ENCODE data around the gene CRIP3. TPM values are rescaled to one million over a fixed set of nuclear protein-coding genes. Genes with fewer than 3 reads are reported as not detected.

The CRIP3 gene
- total and polyA plus RNA-seq, 4 donors, result 1.1 to 9.5 (median 2.4) TPM

DNA sequence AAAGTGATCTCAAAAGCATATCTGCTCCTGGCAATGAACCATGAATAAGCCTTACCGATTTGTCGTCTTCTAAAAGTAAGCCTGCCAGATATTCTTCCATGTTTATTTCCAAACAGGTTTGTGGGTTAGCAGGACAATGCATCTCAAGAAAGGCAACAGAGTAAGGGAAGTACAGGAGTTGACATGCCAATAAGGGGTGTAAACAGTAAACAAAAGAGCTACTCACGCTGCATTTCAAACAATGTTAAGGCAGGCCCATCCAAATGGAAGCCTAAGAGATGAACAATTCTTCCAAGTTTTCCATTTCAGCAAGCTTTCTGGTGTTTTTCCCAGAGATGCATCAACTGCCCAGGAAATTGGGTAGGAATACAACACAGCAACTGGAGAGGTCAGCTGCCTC is 27.8 kb upstream of the CRIP3 start:
- WGBS, result 88% methylated on average over 3 of the region's 3 CpGs

GRCh38 chr6:43335469-43335868 is 26.8 kb upstream of the CRIP3 start:
- Histone ChIP-seq H3K4me3 (ENCODE audit: low read depth in 1 of 3, low read length in 3 of 3) (no peak overlapping the region), H3K36me3 (ENCODE audit: control insufficient read depth in 4 of 4, insufficient read depth in 3 of 4, low read depth in 1 of 4, low read length in 3 of 4) (peaks cover 7 to 26% (median 16%) of the 10 kb centered on the region in 4 donors), H3K27me3 (ENCODE audit: control insufficient read depth in 4 of 4, insufficient read depth in 4 of 4, low read length in 3 of 4) (no peaks in the 10 kb centered on the region), H3K9me3 (ENCODE audit: control insufficient read depth in 4 of 4, low read length in 3 of 4) (no peaks in the 10 kb centered on the region), H3K27ac (ENCODE audit: low read depth in 1 of 2, low read length in 2 of 2) (no peak overlapping the region), H3K4me1 (ENCODE audit: control insufficient read depth in 4 of 4, insufficient read depth in 4 of 4, low read length in 3 of 4) (peaks cover 0 to 2% (median 0%) of the 10 kb centered on the region in 4 donors), H3K9ac (ENCODE audit: low read depth in 1 of 2, low read length in 2 of 2) (no peak overlapping the region)
- TF ChIP-seq NR2F2 (IDR thresholded peaks at IDR 0.05) (no peak), FOXA1 (IDR thresholded peaks at IDR 0.05) (no peak)
- no peak for DNase-seq (ENCODE audit: low spot score)
- WGBS, result 79% methylated on average over 3 of the region's 3 CpGs

More for the DNA sequence above, 27.8 kb upstream of the CRIP3 start:
- no peak overlapping the region for H3K27ac ChIP-seq (ENCODE audit: low read depth in 1 of 2, low read length in 2 of 2)
- peaks cover 7 to 32% (median 23%) of the 10 kb centered on the region in 4 donors for H3K36me3 ChIP-seq (ENCODE audit: control insufficient read depth in 4 of 4, insufficient read depth in 3 of 4, low read depth in 1 of 4, low read length in 3 of 4)
- H3K27me3 ChIP-seq (ENCODE audit: control insufficient read depth in 4 of 4, insufficient read depth in 4 of 4, low read length in 3 of 4), result no peaks in the 10 kb centered on the region
- DNase-seq (ENCODE audit: low spot score), result no peak
- TF ChIP-seq HNF4G (IDR thresholded peaks at IDR 0.05) (no peak), FOXA1 (IDR thresholded peaks at IDR 0.05) (no peak), SP1 (IDR thresholded peaks at IDR 0.05) (no peak), NR2F2 (IDR thresholded peaks at IDR 0.05) (no peak), MAX (IDR thresholded peaks at IDR 0.05) (no peak), ZBTB33 (IDR thresholded peaks at IDR 0.05) (no peak), HNF4A (conservative IDR thresholded peaks at IDR 0.05) (no peak), TAF1 (conservative IDR thresholded peaks at IDR 0.05) (no peak), GABPA (IDR thresholded peaks at IDR 0.05 in 1 of 2, conservative IDR thresholded peaks at IDR 0.05 in 1 of 2) (no peak), JUND (IDR thresholded peaks at IDR 0.05) (no peak), YY1 (IDR thresholded peaks at IDR 0.05) (no peak), RAD21 (IDR thresholded peaks at IDR 0.05) (no peak), RXRA (IDR thresholded peaks at IDR 0.05) (no peak), REST (IDR thresholded peaks at IDR 0.05) (no peak), EGR1 (IDR thresholded peaks at IDR 0.05; ENCODE audit: low read depth in 2 of 2) (no peak)
- TF ChIP-seq, protein P1, sequence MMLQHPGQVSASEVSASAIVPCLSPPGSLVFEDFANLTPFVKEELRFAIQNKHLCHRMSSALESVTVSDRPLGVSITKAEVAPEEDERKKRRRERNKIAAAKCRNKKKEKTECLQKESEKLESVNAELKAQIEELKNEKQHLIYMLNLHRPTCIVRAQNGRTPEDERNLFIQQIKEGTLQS (IDR thresholded peaks at IDR 0.05), result no peak
- peaks cover 0 to 2% (median 0%) of the 10 kb centered on the region in 4 donors for H3K4me1 ChIP-seq (ENCODE audit: control insufficient read depth in 4 of 4, insufficient read depth in 4 of 4, low read length in 3 of 4)
- no peak overlapping the region for H3K4me3 ChIP-seq (ENCODE audit: low read depth in 1 of 3, low read length in 3 of 3)
- no peak overlapping the region for H3K9ac ChIP-seq (ENCODE audit: low read depth in 1 of 2, low read length in 2 of 2)
- H3K9me3 ChIP-seq (ENCODE audit: control insufficient read depth in 4 of 4, low read length in 3 of 4), result no peaks in the 10 kb centered on the region
